Measurements from ENCODE around the gene ALDH9A1.
"Not testable (repeated sequence)": the region's sequence is repeated elsewhere in the genome, so short reads cannot be mapped to it uniquely, and the experiment has no call there.

- not testable (repeated sequence) for TF ChIP-seq CTCF (conservative IDR thresholded peaks at IDR 0.05; ENCODE audit: low read depth, low read length); EZH2 (IDR thresholded peaks at IDR 0.05; ENCODE audit: low read length, unreplicated experiment)
Observed at GRCh38 chr1:165638211-165638610, 60.2 kb downstream of the ALDH9A1 start.

Measured in PC-3 (cell line).